Measurements from ENCODE around the gene COMMD4.
A peak's percentile ranks its signal among the peaks of the same experiment; 100 is the strongest.

Gene COMMD4

GRCh38 chr15:75356006-75356405 lies 20.1 kb downstream of the COMMD4 start:
- DNase-seq, result no peak

- no peak for DNase-seq
These were observed 20.7 kb downstream of the COMMD4 start for GRCh38 chr15:75356517-75356916.

DNA sequence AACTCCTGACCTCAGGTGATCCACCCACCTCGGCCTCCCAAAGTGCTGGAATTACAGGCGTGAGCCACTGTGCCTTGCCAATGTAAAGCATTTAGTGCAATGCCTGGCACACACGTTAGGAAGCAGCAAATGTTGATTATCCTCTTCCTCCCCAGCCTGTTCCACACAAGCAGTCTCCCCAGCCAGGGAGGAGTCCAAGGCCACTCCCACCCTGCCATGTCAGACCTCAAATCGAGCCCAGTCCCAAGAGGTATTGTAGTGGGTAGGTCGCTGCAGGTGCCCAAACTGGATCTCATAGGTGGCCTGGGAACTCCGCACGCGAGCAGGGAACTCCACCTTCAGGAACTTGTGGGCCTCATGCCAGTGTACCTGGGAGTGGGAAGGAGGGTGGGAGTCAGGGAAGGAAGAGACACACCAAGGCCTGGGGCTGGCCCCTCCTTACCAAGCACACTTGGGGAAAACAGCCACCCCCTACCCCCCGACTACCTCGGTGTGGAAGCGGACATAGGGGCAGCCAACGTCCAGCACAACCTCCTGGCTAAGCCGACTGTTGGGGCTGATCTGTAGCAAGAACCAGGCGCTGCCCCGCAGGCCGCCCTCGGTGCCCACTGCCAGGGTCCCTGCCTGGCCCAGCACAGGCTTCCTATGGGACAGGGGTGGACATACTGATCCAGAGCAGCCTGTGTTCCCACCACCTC lies 22.3 kb downstream of the COMMD4 start:
- no peak for DNase-seq

DNA sequence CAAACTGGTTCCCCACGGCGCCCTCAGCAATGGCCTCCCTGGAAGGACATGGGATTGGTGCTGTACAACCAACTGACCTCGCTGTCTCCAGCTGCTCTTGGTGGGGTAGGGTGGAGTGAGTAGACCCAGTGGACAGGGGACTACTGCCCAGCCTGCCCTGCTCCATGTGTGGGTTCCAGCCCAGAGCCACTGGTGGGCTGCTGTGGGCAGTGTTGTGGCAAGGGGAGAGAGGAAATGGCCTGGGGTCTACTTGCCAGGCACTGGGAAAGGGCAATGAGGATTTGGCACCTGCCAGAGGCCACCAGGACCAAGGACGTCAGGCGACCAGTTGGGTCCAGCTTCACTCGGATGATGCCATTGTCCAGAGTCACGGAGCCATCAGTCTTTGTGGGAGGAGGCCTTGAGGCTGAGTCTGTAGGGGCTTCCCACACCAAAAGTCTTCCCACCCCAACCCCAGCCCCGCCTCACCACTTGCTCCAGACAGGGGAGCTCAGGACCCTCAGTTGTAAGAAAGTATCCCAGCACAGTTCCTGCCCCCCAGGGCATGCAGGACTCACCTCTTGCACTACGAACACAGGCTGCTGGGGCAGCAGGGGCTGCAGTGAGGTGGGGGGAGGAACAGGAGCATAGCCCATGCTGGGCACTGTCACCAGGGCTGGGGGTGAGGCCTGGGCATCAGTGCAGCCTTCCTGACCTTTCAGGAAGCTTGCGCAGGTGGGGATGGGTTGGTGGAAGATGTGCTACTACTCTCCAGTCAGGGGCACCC lies 23.1 kb downstream of the COMMD4 start:
- DNase-seq, result no peak

GRCh38 chr15:75359537-75360250 lies 23.8 kb downstream of the COMMD4 start:
- DNase-seq, result no peak

DNA sequence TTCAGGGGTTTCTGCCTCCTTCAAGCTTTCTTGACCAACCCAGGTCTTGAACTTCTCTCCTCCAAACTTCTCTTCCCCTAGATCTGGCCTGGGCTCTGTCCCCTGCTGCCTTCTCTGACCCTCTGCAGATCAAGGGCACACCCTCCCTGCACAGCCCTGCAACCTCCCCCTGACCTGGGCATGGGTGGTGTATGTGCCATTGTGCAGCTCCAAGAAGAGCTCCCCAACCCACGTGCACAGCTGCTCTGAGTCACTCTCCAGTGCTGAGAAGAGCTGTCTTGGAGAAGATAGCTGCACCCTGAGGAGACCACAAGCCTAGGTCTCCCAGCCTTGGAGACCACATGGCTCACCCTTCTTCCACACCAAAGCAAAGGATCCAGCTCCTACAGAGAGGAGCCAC lies 24.5 kb downstream of the COMMD4 start:
- DNase-seq, result peak in 2 of 51 donors; percentile 7 to 15

- no peak for DNase-seq
These were observed 25.0 kb downstream of the COMMD4 start for GRCh38 chr15:75360856-75361255.

GRCh38 chr15:75361361-75361988 lies 25.6 kb downstream of the COMMD4 start:
- DNase-seq, result no peak

- DNase-seq, result no peak
These were observed 26.3 kb downstream of the COMMD4 start for GRCh38 chr15:75361989-75362641.

GRCh38 chr15:75362642-75363249 lies 26.9 kb downstream of the COMMD4 start:
- DNase-seq, result no peak

GRCh38 chr15:75363786-75364185 lies 27.9 kb downstream of the COMMD4 start:
- no peak for DNase-seq

DNA sequence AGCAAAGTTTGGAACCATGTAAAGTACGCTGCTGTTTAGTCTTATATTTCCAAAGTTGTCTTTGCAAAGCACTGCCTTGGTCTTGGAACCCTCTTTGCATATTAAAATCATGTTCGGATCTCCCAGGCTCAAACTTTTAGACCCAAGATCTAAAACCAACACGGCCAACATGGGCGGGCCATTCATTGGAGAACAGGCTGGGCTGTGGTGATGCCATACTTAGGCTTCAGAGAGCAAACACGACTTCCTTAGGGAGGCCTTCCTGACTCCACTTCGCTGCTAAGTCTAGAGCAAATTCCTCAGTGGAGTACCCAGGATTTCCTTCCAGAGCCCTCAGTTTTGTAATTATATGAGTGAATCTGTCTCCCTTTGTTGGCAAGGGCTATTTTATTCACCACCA lies 29.0 kb downstream of the COMMD4 start:
- DNase-seq, result no peak

- no peak for DNase-seq
These were observed 30.3 kb downstream of the COMMD4 start for GRCh38 chr15:75366163-75366562.

DNA sequence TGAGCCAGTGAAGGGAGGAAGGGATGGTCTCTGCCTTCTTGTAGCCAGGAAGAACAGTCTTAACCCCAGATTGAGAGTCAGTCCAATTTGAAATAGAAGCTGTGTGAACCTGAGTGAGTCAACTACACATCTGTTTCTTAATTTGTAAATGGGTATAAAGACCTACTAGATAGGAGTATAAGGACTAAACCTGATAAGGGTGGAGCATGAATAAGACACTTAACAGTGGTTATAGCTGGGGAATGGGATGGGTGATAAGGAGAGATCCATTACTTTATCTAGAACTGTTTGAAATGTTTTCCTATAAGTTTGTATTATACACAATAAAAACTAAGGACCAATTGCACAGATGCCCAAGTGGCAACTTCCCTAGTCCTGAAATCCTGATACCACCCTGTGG lies 31.1 kb downstream of the COMMD4 start:
- DNase-seq, result no peak

DNA sequence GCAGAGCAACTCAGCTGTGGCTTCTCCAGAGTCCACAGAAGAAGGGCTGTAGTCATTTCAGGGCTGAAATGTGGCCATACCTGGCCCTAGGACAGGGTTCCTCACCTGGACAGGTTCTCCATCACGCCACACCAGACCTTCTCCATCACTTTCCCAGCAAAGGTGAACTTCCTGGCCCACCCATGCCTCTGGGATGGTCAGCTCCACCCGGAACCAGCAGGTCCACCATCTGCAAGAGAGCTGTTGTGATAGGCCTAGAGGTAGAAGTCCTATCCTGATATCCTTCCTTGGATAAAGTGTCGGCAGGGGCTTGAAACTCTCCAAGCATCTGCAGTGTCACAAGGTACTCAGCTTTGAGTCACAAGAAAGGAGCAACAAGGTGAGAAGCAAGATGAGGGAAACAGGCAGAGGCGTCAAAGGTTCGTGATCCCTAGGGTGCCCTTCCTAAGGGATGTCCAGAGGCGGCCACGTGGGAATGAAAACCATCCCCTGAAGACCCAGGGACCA lies 31.6 kb downstream of the COMMD4 start:
- DNase-seq, result no peak

- DNase-seq, result peak in 50 of 51 donors; percentile 27 to 91 (median 81)
These were observed 32.2 kb downstream of the COMMD4 start, which contains the start of gene MAN2C1 for GRCh38 chr15:75367913-75368688. TSS of gene MAN2C1 (minus strand) at chr15:75368607. CDS start at chr15:75368583, 24 bp downstream.

GRCh38 chr15:75368689-75369239 lies 32.9 kb downstream of the COMMD4 start:
- DNase-seq, result no peak

DNA sequence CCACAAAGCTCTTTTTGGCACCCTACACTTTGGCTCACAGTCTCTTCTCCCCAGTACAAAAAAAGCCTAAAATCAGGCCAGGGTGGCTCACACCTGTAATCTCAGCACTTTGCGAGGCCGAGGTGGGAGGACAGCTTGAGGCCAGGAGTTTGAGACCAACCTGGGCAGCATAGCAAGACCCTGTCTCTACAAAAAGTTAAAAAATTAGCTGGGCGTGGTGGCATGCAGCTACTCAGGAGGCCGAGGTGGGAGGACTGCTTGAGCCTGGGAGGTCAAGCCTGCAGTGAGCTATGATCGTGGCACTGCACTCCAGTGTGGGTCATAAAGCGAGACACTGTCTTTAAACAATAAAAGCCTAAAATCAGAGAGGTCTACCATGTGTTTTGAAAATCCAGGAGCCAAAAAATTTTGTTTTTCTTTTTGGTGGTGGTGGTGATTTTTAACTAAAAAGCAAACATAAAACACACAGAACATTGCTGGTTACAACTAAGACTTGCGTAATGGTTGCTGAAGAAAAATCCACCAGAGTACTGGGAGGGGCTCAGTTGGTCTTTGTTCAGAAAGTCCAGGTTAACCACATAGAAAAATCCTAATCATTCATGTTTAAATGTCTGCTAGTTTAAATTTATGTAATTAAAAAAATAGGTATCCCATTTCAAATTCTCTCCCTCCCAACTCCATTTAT lies 34.2 kb downstream of the COMMD4 start:
- DNase-seq, result no peak

DNA sequence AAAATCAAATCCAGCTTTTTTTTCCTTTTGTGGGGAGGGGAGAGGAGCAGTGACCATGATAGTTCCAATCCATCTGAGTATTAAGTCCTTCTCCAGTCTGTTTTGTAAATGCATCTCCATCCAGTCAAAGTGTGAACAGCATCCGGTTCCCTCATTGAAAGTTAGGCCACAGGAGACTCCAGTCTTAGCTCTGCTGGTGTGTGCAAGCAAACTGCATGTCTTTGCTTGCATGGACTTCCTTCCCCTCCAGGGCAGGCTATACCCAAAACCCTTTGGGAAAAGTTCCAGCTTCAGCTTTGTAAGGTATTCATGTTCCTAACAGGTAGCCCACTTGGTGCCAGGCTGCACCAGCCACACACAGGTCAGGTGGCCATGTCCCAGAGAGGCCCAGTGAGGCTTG lies 35.6 kb downstream of the COMMD4 start:
- no peak for DNase-seq

Measured in hypothalamus (tissue), 51 donors.